ENCODE data around the gene S100B. TPM values are rescaled to one million over a fixed set of nuclear protein-coding genes. Genes with fewer than 3 reads are reported as not detected.

The S100B gene
- total RNA-seq, 4 donors from 2014 or later, result 0.89 to 4.9 TPM; not detected in 2

DNA sequence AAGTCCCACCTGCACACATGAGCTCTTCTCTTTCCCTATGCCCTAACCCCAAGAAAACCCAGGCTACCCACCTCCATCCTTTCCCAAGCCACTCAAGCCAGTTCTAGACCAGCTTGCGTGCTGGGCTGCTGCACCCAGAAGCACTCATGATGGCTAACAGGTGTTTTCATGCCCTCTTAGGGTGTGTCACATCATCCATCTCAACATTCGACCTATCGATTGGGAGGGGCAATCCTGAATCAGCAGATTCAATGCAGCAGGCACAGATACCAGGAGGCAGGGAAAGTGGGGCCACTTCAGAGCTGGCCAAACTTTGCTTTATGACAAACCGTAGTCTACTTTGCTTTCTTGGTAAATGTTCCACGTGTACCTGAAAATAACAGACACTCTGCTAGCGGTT is 24.0 kb upstream of the S100B start:
- Histone ChIP-seq H3K9me3 (no peaks in the 10 kb centered on the region), H3K27me3 (no peaks in the 10 kb centered on the region), H3K4me1 (no peaks in the 10 kb centered on the region), H3K36me3 (no peaks in the 10 kb centered on the region), H3K4me3 (replicated peaks in 1 of 3) (no peak overlapping the region), H3K27ac (no peak overlapping the region)
- WGBS, 2 donors, result 70 to 84% methylated on average over 6 of the region's 6 CpGs
- intact Hi-C loops (cut with DNase I), result no loop called here
- DNase-seq, result no peak
- TF ChIP-seq, protein P1, sequence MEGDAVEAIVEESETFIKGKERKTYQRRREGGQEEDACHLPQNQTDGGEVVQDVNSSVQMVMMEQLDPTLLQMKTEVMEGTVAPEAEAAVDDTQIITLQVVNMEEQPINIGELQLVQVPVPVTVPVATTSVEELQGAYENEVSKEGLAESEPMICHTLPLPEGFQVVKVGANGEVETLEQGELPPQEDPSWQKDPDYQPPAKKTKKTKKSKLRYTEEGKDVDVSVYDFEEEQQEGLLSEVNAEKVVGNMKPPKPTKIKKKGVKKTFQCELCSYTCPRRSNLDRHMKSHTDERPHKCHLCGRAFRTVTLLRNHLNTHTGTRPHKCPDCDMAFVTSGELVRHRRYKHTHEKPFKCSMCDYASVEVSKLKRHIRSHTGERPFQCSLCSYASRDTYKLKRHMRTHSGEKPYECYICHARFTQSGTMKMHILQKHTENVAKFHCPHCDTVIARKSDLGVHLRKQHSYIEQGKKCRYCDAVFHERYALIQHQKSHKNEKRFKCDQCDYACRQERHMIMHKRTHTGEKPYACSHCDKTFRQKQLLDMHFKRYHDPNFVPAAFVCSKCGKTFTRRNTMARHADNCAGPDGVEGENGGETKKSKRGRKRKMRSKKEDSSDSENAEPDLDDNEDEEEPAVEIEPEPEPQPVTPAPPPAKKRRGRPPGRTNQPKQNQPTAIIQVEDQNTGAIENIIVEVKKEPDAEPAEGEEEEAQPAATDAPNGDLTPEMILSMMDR (IDR thresholded peaks at IDR 0.05), result no peak
- TF ChIP-seq POLR2A (IDR thresholded peaks at IDR 0.05), result no peak

DNA sequence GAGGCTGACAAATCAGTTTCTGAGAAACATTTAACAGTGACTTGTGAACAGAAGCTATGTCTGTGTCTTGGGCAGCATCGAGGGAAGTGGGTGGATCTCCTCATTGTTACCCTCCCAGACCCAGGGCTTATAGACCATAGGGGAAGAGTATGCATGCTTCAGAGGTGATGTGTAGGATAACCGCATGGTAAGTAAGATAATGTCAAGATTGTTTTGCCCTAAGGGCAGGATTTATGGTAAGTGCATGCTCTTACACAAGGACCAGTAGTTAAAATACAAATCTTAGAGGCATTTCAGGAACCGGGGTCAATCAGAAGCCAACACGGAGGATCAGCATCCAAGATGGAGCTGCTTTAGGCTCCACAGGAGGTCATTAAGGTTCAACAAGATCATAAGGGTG is 22.8 kb upstream of the S100B start:
- WGBS, 2 donors, result 87 to 89% methylated on average over 4 of the region's 4 CpGs
- no peak overlapping the region for H3K27ac ChIP-seq
- intact Hi-C loops (cut with DNase I), result no loop called here

DNA sequence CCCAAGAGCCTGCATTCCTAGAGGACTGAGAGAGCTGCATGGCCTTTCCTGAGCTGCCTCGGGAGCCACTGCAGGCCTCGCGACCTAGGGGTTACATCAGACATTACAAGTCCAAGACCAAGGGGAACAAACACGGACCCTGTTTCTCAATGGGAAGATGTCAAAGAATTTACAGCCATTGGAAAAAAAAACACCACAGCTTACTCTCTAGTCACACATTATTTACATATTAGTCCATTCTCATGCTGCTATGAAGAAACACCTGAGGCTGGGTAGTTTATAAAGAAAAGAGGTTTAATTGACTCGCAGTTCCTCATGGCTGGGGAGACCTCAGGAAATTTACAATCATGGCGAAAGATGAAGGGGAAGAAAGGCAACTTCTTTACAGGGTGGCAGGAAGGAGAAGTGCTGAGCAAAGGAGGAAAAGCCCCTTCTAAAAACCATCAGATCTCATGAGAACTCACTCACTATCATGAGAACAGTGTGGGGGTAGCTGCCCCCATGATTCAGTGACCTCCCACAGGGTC is 22.2 kb upstream of the S100B start:
- peaks cover 3 to 6% of the 10 kb centered on the region in 2 donors for H3K4me1 ChIP-seq
- H3K36me3 ChIP-seq, result no peaks in the 10 kb centered on the region
- 92 to 94% methylated on average over 6 of the region's 6 CpGs for WGBS, 2 donors
- TF ChIP-seq POLR2A (IDR thresholded peaks at IDR 0.05), result no peak
- TF ChIP-seq, protein P1 (IDR thresholded peaks at IDR 0.05), result no peak
- H3K9me3 ChIP-seq, result no peaks in the 10 kb centered on the region
- no peaks in the 10 kb centered on the region for H3K27me3 ChIP-seq
- no peak overlapping the region for H3K4me3 ChIP-seq (replicated peaks in 1 of 3)
- DNase-seq, result no peak
- intact Hi-C loops (cut with DNase I), result no loop called here
- no peak overlapping the region for H3K27ac ChIP-seq

More for the DNA sequence above, 22.8 kb upstream of the S100B start:
- H3K4me1 ChIP-seq, result no peaks in the 10 kb centered on the region
- no peak for DNase-seq
- no peaks in the 10 kb centered on the region for H3K9me3 ChIP-seq
- no peaks in the 10 kb centered on the region for H3K36me3 ChIP-seq
- no peaks in the 10 kb centered on the region for H3K27me3 ChIP-seq
- TF ChIP-seq POLR2A (IDR thresholded peaks at IDR 0.05), result no peak
- TF ChIP-seq, protein P1 (IDR thresholded peaks at IDR 0.05), result no peak
- H3K4me3 ChIP-seq (replicated peaks in 1 of 3), result no peak overlapping the region

DNA sequence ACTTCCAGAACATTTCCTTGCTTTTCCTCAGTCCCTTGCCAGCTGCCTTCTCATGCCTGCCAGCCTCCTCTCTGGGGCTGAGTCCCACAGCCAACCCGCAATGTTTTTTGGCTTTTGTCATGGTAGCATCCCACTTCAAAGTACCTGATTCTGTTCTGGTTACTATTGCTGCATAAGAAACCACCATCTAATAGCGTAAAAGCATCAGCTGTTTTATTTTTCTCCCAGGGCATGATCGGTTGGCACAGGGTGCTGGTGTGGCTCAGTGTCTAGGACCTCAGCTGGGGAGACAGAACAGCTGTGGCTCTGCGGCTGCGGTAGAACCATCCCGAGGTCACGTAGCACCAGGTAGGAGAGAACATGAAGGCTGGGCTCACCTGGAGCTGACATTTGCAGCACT is 21.7 kb upstream of the S100B start:
- no peak for DNase-seq
- no peak overlapping the region for H3K27ac ChIP-seq

DNA sequence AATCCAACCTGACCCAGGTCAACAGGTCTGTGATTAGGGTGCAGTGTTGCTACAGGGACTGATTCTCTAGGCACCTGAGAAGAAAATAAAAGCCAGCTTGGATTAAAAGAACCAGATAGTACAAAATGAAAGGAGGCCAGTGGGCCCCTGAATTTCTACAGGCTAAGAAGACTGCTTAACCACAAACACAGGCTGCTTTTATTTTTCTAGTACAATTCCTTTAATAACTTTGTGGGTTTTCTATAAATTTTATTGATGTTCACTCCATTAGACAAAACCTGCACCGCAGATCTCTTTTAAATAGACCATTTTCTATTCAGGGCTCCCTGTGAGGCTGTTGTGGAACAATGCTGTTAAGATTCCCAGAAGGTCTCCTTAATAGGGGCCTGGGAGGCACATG is 20.9 kb upstream of the S100B start:
- peaks cover 6 to 7% of the 10 kb centered on the region in 2 donors for H3K4me1 ChIP-seq
- H3K9me3 ChIP-seq, result no peaks in the 10 kb centered on the region
- no peaks in the 10 kb centered on the region for H3K36me3 ChIP-seq
- 86 to 92% methylated on average over 1 of the region's 1 CpG for WGBS, 2 donors
- H3K27me3 ChIP-seq, result no peaks in the 10 kb centered on the region
- no peak for TF ChIP-seq POLR2A (IDR thresholded peaks at IDR 0.05)
- TF ChIP-seq, protein P1 (IDR thresholded peaks at IDR 0.05), result no peak
- H3K27ac ChIP-seq, result no peak overlapping the region
- H3K4me3 ChIP-seq (replicated peaks in 1 of 3), result no peak overlapping the region
- DNase-seq, result no peak
- intact Hi-C loops (cut with DNase I), result no loop called here

More for the DNA sequence above, 21.7 kb upstream of the S100B start:
- H3K27me3 ChIP-seq, result no peaks in the 10 kb centered on the region
- intact Hi-C loops (cut with DNase I), result no loop called here
- H3K4me3 ChIP-seq (replicated peaks in 1 of 3), result no peak overlapping the region
- no peak for TF ChIP-seq POLR2A (IDR thresholded peaks at IDR 0.05)
- TF ChIP-seq, protein P1 (IDR thresholded peaks at IDR 0.05), result no peak
- H3K36me3 ChIP-seq, result no peaks in the 10 kb centered on the region
- peaks cover 6 to 7% of the 10 kb centered on the region in 2 donors for H3K4me1 ChIP-seq
- H3K9me3 ChIP-seq, result no peaks in the 10 kb centered on the region
- 93 to 96% methylated on average over 7 of the region's 7 CpGs for WGBS, 2 donors
